Measurements from ENCODE around the gene PRELID3B.

Gene PRELID3B

GRCh38 chr20:58992911-58993310 lies 49.7 kb downstream of the PRELID3B start:
- DNase-seq: no peak

- no peak for DNase-seq
Observed at GRCh38 chr20:58991715-58992114, 50.9 kb downstream of the PRELID3B start.

- DNase-seq: no peak
Observed at GRCh38 chr20:58990651-58991445, 51.7 kb downstream of the PRELID3B start.

GRCh38 chr20:58989196-58989595 lies 53.4 kb downstream of the PRELID3B start:
- DNase-seq: no peak

GRCh38 chr20:58988565-58988882 lies 54.1 kb downstream of the PRELID3B start:
- DNase-seq: no peak

GRCh38 chr20:58987790-58988564 lies 54.6 kb downstream of the PRELID3B start:
- no peak for DNase-seq

GRCh38 chr20:58986968-58987517 lies 55.5 kb downstream of the PRELID3B start:
- no peak for DNase-seq

GRCh38 chr20:58986286-58986967 lies 56.2 kb downstream of the PRELID3B start:
- DNase-seq: no peak

- no peak for DNase-seq
Observed at GRCh38 chr20:58985656-58986055, 56.9 kb downstream of the PRELID3B start.

GRCh38 chr20:58984691-58985090 lies 57.9 kb downstream of the PRELID3B start:
- no peak for DNase-seq
